ENCODE results near the gene CMSS1.

The CMSS1 gene

GRCh38 chr3:100125161-100125938, 307.7 kb downstream of the CMSS1 start:
- Histone ChIP-seq H3K9me3 (ENCODE audit: insufficient read depth, low read length) (no peaks in the 10 kb centered on the region), H3K4me1 (ENCODE audit: insufficient read depth, insufficient read length) (no peaks in the 10 kb centered on the region), H3K9ac (ENCODE audit: insufficient read length, low read depth) (no peak overlapping the region), H3K4me3 (ENCODE audit: insufficient read length, low read depth) (no peak overlapping the region), H3K36me3 (ENCODE audit: insufficient read depth, insufficient read length, low read length) (no peaks in the 10 kb centered on the region), H3K27me3 (ENCODE audit: insufficient read depth, insufficient read length) (no peaks in the 10 kb centered on the region)
- TF ChIP-seq ZNF274 (IDR thresholded peaks at IDR 0.05; ENCODE audit: low read depth, low read length) (no peak), SUZ12 (IDR thresholded peaks at IDR 0.05; ENCODE audit: extremely low read depth, insufficient read depth, insufficient read length) (no peak), YY1 (IDR thresholded peaks at IDR 0.05; ENCODE audit: insufficient read depth, insufficient read length) (no peak)
- no peak for DNase-seq (ENCODE audit: low read depth, low spot score)

GRCh38 chr3:100127792-100128191, 310.1 kb downstream of the CMSS1 start:
- Histone ChIP-seq H3K4me3 (ENCODE audit: insufficient read length, low read depth) (no peak overlapping the region), H3K9ac (ENCODE audit: insufficient read length, low read depth) (no peak overlapping the region), H3K4me1 (ENCODE audit: insufficient read depth, insufficient read length) (no peaks in the 10 kb centered on the region), H3K9me3 (ENCODE audit: insufficient read depth, low read length) (no peaks in the 10 kb centered on the region), H3K27me3 (ENCODE audit: insufficient read depth, insufficient read length) (no peaks in the 10 kb centered on the region), H3K36me3 (ENCODE audit: insufficient read depth, insufficient read length, low read length) (no peaks in the 10 kb centered on the region)
- TF ChIP-seq YY1 (IDR thresholded peaks at IDR 0.05; ENCODE audit: insufficient read depth, insufficient read length), result no peak
- TF ChIP-seq SUZ12 (IDR thresholded peaks at IDR 0.05; ENCODE audit: extremely low read depth, insufficient read depth, insufficient read length), result no peak
- no peak for TF ChIP-seq ZNF274 (IDR thresholded peaks at IDR 0.05; ENCODE audit: low read depth, low read length)
- no peak for DNase-seq (ENCODE audit: low read depth, low spot score)

- no peak for TF ChIP-seq YY1 (IDR thresholded peaks at IDR 0.05; ENCODE audit: insufficient read depth, insufficient read length)
- no peak for TF ChIP-seq ZNF274 (IDR thresholded peaks at IDR 0.05; ENCODE audit: low read depth, low read length)
- TF ChIP-seq SUZ12 (IDR thresholded peaks at IDR 0.05; ENCODE audit: extremely low read depth, insufficient read depth, insufficient read length), result no peak
- Histone ChIP-seq H3K36me3 (ENCODE audit: insufficient read depth, insufficient read length, low read length) (no peaks in the 10 kb centered on the region), H3K4me3 (ENCODE audit: insufficient read length, low read depth) (no peak overlapping the region), H3K4me1 (ENCODE audit: insufficient read depth, insufficient read length) (no peaks in the 10 kb centered on the region), H3K27me3 (ENCODE audit: insufficient read depth, insufficient read length) (no peaks in the 10 kb centered on the region), H3K9me3 (ENCODE audit: insufficient read depth, low read length) (no peaks in the 10 kb centered on the region), H3K9ac (ENCODE audit: insufficient read length, low read depth) (no peak overlapping the region)
- no peak for DNase-seq (ENCODE audit: low read depth, low spot score)
Observed at GRCh38 chr3:100128565-100128964, 310.9 kb downstream of the CMSS1 start.

- DNase-seq (ENCODE audit: low read depth, low spot score), result no peak
- no peak for TF ChIP-seq ZNF274 (IDR thresholded peaks at IDR 0.05; ENCODE audit: low read depth, low read length)
- no peak for TF ChIP-seq SUZ12 (IDR thresholded peaks at IDR 0.05; ENCODE audit: extremely low read depth, insufficient read depth, insufficient read length)
- no peak for TF ChIP-seq YY1 (IDR thresholded peaks at IDR 0.05; ENCODE audit: insufficient read depth, insufficient read length)
- no peaks in the 10 kb centered on the region for H3K27me3 ChIP-seq (ENCODE audit: insufficient read depth, insufficient read length)
- H3K36me3 ChIP-seq (ENCODE audit: insufficient read depth, insufficient read length, low read length), result no peaks in the 10 kb centered on the region
- H3K9me3 ChIP-seq (ENCODE audit: insufficient read depth, low read length), result no peaks in the 10 kb centered on the region
- no peak overlapping the region for H3K4me3 ChIP-seq (ENCODE audit: insufficient read length, low read depth)
- H3K4me1 ChIP-seq (ENCODE audit: insufficient read depth, insufficient read length), result no peaks in the 10 kb centered on the region
- no peak overlapping the region for H3K9ac ChIP-seq (ENCODE audit: insufficient read length, low read depth)
Observed at GRCh38 chr3:100129941-100130340, 312.3 kb downstream of the CMSS1 start.

- TF ChIP-seq YY1 (IDR thresholded peaks at IDR 0.05; ENCODE audit: insufficient read depth, insufficient read length) (no peak), SUZ12 (IDR thresholded peaks at IDR 0.05; ENCODE audit: extremely low read depth, insufficient read depth, insufficient read length) (no peak), ZNF274 (IDR thresholded peaks at IDR 0.05; ENCODE audit: low read depth, low read length) (no peak)
- Histone ChIP-seq H3K36me3 (ENCODE audit: insufficient read depth, insufficient read length, low read length) (no peaks in the 10 kb centered on the region), H3K4me3 (ENCODE audit: insufficient read length, low read depth) (no peak overlapping the region), H3K9ac (ENCODE audit: insufficient read length, low read depth) (no peak overlapping the region), H3K27me3 (ENCODE audit: insufficient read depth, insufficient read length) (no peaks in the 10 kb centered on the region), H3K4me1 (ENCODE audit: insufficient read depth, insufficient read length) (no peaks in the 10 kb centered on the region), H3K9me3 (ENCODE audit: insufficient read depth, low read length) (no peaks in the 10 kb centered on the region)
- DNase-seq (ENCODE audit: low read depth, low spot score), result no peak
Observed at GRCh38 chr3:100131241-100131640, 313.6 kb downstream of the CMSS1 start.

GRCh38 chr3:100136921-100137320, 319.3 kb downstream of the CMSS1 start:
- DNase-seq (ENCODE audit: low read depth, low spot score), result no peak
- H3K4me3 ChIP-seq (ENCODE audit: insufficient read length, low read depth), result no peak overlapping the region

GRCh38 chr3:100140976-100141375, 323.3 kb downstream of the CMSS1 start:
- Histone ChIP-seq H3K36me3 (ENCODE audit: insufficient read depth, insufficient read length, low read length) (no peaks in the 10 kb centered on the region), H3K9me3 (ENCODE audit: insufficient read depth, low read length) (peaks cover 13% of the 10 kb centered on the region), H3K27me3 (ENCODE audit: insufficient read depth, insufficient read length) (no peaks in the 10 kb centered on the region), H3K4me3 (ENCODE audit: insufficient read length, low read depth) (no peak overlapping the region), H3K4me1 (ENCODE audit: insufficient read depth, insufficient read length) (no peaks in the 10 kb centered on the region), H3K9ac (ENCODE audit: insufficient read length, low read depth) (no peak overlapping the region)
- no peak for DNase-seq (ENCODE audit: low read depth, low spot score)
- no peak for TF ChIP-seq SUZ12 (IDR thresholded peaks at IDR 0.05; ENCODE audit: extremely low read depth, insufficient read depth, insufficient read length)
- no peak for TF ChIP-seq YY1 (IDR thresholded peaks at IDR 0.05; ENCODE audit: insufficient read depth, insufficient read length)
- TF ChIP-seq ZNF274 (IDR thresholded peaks at IDR 0.05; ENCODE audit: low read depth, low read length), result no peak

More at GRCh38 chr3:100136921-100137320, 319.3 kb downstream of the CMSS1 start:
- TF ChIP-seq SUZ12 (IDR thresholded peaks at IDR 0.05; ENCODE audit: extremely low read depth, insufficient read depth, insufficient read length), result no peak
- no peak for TF ChIP-seq ZNF274 (IDR thresholded peaks at IDR 0.05; ENCODE audit: low read depth, low read length)
- no peak for TF ChIP-seq YY1 (IDR thresholded peaks at IDR 0.05; ENCODE audit: insufficient read depth, insufficient read length)
- no peaks in the 10 kb centered on the region for H3K9me3 ChIP-seq (ENCODE audit: insufficient read depth, low read length)
- H3K36me3 ChIP-seq (ENCODE audit: insufficient read depth, insufficient read length, low read length), result no peaks in the 10 kb centered on the region
- no peak overlapping the region for H3K9ac ChIP-seq (ENCODE audit: insufficient read length, low read depth)
- no peaks in the 10 kb centered on the region for H3K27me3 ChIP-seq (ENCODE audit: insufficient read depth, insufficient read length)
- H3K4me1 ChIP-seq (ENCODE audit: insufficient read depth, insufficient read length), result no peaks in the 10 kb centered on the region
